K562 (cell line): ENCODE measurements around the gene NOTCH1. TPM values are rescaled to one million over a fixed set of nuclear protein-coding genes. Genes with fewer than 3 reads are reported as not detected.
"Not testable (repeated sequence)": the region's sequence is repeated elsewhere in the genome, so short reads cannot be mapped to it uniquely, and the experiment has no call there.

Experiments
- ATAC-seq: fragments of 200-7000 bp; cut with Tn5 transposase; 3 replicates; pipeline ENCODE4 v1.9.1; 2020; ENCODE audit warnings: moderate library complexity
- BruUV-seq: library from RNA; stranded (reverse); fragments of 400-500 nt; replicated peaks from 2 replicates; lab custom pipeline; 2021; lab: Mats Ljungman, UMichigan
- CTCF ChIA-PET: fragments of 300-600 bp; formaldehyde crosslinking; extraction: SDS; loops from one replicate; lab custom pipeline; 2021; ENCODE audit warnings: low intra/inter-chr PET ratio; lab: Yijun Ruan, JAX
- POLR2A ChIA-PET: fragments of 300-600, 350-650 bp; sonication (Branson Sonifier 250); formaldehyde crosslinking; extraction: SDS; loops from one replicate; lab custom pipeline; 2021; ENCODE audit warnings: antibody characterized with exemption, inconsistent platforms; lab: Yijun Ruan, JAX
- DNase-seq, 4 experiments: peaks; one replicate each; pipeline versions ENCODE4 v3.0.0 to v3.0.0-alpha.2; 2011 to 2018; ENCODE audit warnings: low spot score in 3 of 4, mixed read lengths in 3 of 4; ENCODE audit errors: extremely low read depth in 1 of 4
- FAIRE-seq: peaks from 2 replicates; lab custom pipeline; 2011; peaks lifted over from hg19 to GRCh38; lab: Jason Lieb, UNC
- H2AFZ ChIP-seq: 2 replicates; pipeline ENCODE4 v1.6.0; 2011; ENCODE audit warnings: low read depth, low read length, control low read depth, inconsistent platforms
- H3K27ac ChIP-seq: fragments of 200-600 bp; 3 replicates; pipeline ENCODE4 v1.8.0; 2011; ENCODE audit warnings: low read depth, mild to moderate bottlenecking, control low read depth, inconsistent platforms, low read length, moderate library complexity, mixed read lengths; ENCODE audit errors: extremely low read depth
- H3K27me3 ChIP-seq, 2 experiments: fragments of 300-600 bp in 1 of 2; 2 replicates in 1 of 2; 3 replicates in 1 of 2; pipeline versions ENCODE4 v1.6.0 to v1.8.0; 2011; ENCODE audit warnings: inconsistent platforms in 2 of 2, low read length in 2 of 2, mild to moderate bottlenecking in 1 of 2, mixed read lengths in 1 of 2, moderate library complexity in 1 of 2; ENCODE audit not compliant: control insufficient read depth in 2 of 2, insufficient read depth in 2 of 2
- H3K36me3 ChIP-seq: fragments of 300-600 bp; 3 replicates; pipeline ENCODE4 v1.8.0; 2011; ENCODE audit warnings: mild to moderate bottlenecking, low read length, inconsistent platforms; ENCODE audit not compliant: control insufficient read depth, insufficient read depth
- H3K4me1 ChIP-seq, 2 experiments: fragments of 200-600 bp in 1 of 2; replicated peaks in 1 of 2; 2 replicates in 1 of 2; 3 replicates in 1 of 2; pipeline versions ENCODE4 v1.5.1 to v1.8.0; 2011; ENCODE audit warnings: inconsistent platforms in 2 of 2, low read length in 2 of 2, mild to moderate bottlenecking in 1 of 2, mixed read lengths in 1 of 2, moderate library complexity in 1 of 2; ENCODE audit not compliant: control insufficient read depth in 2 of 2, insufficient read depth in 2 of 2
- H3K4me2 ChIP-seq: 2 replicates; pipeline ENCODE4 v1.6.1; 2011; ENCODE audit warnings: low read length, control low read depth, inconsistent platforms, mixed read lengths; ENCODE audit not compliant: insufficient read depth
- H3K4me3 ChIP-seq: fragments of 200-600 bp; sonication (generic), shearing (Covaris generic); 2 replicates; pipeline ENCODE4 v1.5.1; 2016; ENCODE audit warnings: control low read depth, inconsistent platforms
- H3K79me2 ChIP-seq: fragments of 200-600 bp; 3 replicates; pipeline ENCODE4 v1.8.0; 2011; ENCODE audit warnings: low read length, inconsistent platforms; ENCODE audit not compliant: control insufficient read depth, insufficient read depth
- H3K9ac ChIP-seq, 2 experiments: 2 replicates each; pipeline versions ENCODE4 v1.6.0 to v1.6.1; 2011; ENCODE audit warnings: low read depth in 2 of 2, low read length in 2 of 2, control low read depth in 1 of 2, inconsistent platforms in 1 of 2, mild to moderate bottlenecking in 1 of 2, mixed read lengths in 1 of 2; ENCODE audit not compliant: insufficient read depth in 1 of 2
- H3K9me1 ChIP-seq: one replicate; pipeline ENCODE4 v1.6.0; 2011; ENCODE audit warnings: inconsistent platforms, mild to moderate bottlenecking, low read length, moderate library complexity; ENCODE audit not compliant: control insufficient read depth, insufficient read depth
- H3K9me3 ChIP-seq: replicated peaks from 2 replicates; pipeline ENCODE4 v1.5.1; 2011; ENCODE audit warnings: low read depth, low read length, inconsistent platforms; ENCODE audit not compliant: control insufficient read depth, insufficient read depth
- H4K20me1 ChIP-seq: replicated peaks from 2 replicates; pipeline ENCODE4 v1.6.1; 2011; ENCODE audit warnings: low read length, inconsistent platforms, mixed read lengths; ENCODE audit not compliant: control insufficient read depth, insufficient read depth
- DNMT1 ChIP-seq: fragments of 450-650 bp; IDR thresholded peaks from 2 replicates; pipeline ENCODE4 v1.6.1; 2016; ENCODE audit warnings: antibody characterized with exemption, mild to moderate bottlenecking
- TRIM24 ChIP-seq, 2 experiments: fragments of 450-650 bp; IDR thresholded peaks; 2 replicates each; pipeline ENCODE4 v1.6.1; 2016
- TRIM28 ChIP-seq: fragments of 450-650 bp; IDR thresholded peaks from 2 replicates; pipeline ENCODE4 v1.6.1; 2017
- ZFP36 ChIP-seq: fragments of 150-350 bp; IDR thresholded peaks from 2 replicates; pipeline ENCODE4 v1.6.1; 2018; ENCODE audit warnings: low read length, low read depth; ENCODE audit not compliant: partially characterized antibody
- WGBS: fragments of 100-300 bp; shearing (Covaris generic); methylation state at CpG from one replicate; pipeline ENCODE4 v1.1.6; 2016; ENCODE audit warnings: low coverage, mixed read lengths; ENCODE audit not compliant: insufficient coverage; ENCODE audit errors: missing lambda C conversion rate; 5-methylcytosine and 5-hydroxymethylcytosine counted together
- in situ Hi-C: fragments of 300-500 bp; cut with MboI; formaldehyde crosslinking; loops from 4 replicates; pipeline ENCODE4 v1.15.0; 2018; ENCODE audit warnings: inconsistent platforms, mixed read lengths
- intact Hi-C: fragments of 100-400 bp; cut with micrococcal nuclease; formaldehyde crosslinking; loops from 2 replicates; pipeline ENCODE4 v1.14.2; 2022
- polyA plus RNA-seq, 8 experiments: library from polyadenylated mRNA; depleted of rRNA in 4 of 8; stranded (reverse) in 5 of 8; unstranded in 3 of 8; fragments of >200 nt; fragmentation: Nextera tagmentation in 2 of 8; fragmentation: Illumina TruSeq in 1 of 8; extraction: Ambion mirVana in 2 of 8; extraction: Trizol in 1 of 8; gene quantifications; 2 replicates each; pipeline versions ENCODE4 v1.2.1 to v1.2.3, GENCODE V29; 2011 to 2014; ENCODE audit warnings: inconsistent platforms in 1 of 8, missing spikeins in 1 of 8
- total RNA-seq, 7 experiments: library from RNA; depleted of rRNA in 6 of 7; stranded (reverse); fragments of >200 nt in 6 of 7; fragmentation: Illumina TruSeq in 2 of 7; extraction: Trizol in 2 of 7; gene quantifications; 2 replicates each; pipeline versions ENCODE4 v1.2.1 to v1.2.3, GENCODE V29; 2011 to 2021; ENCODE audit warnings: low replicate concordance in 1 of 7
- TF ChIP-seq, protein P1 (sequence below): sonication (generic); formaldehyde crosslinking; IDR thresholded peaks from 2 replicates; pipeline ENCODE4 v1.8.0; 2022; ENCODE audit warnings: mild to moderate bottlenecking, missing genetic modification reagents
- TF ChIP-seq, protein P2 (sequence below): sonication (generic); formaldehyde crosslinking; IDR thresholded peaks from 2 replicates; pipeline ENCODE4 v1.8.0; 2022; ENCODE audit warnings: mild to moderate bottlenecking, missing genetic modification reagents
- TF ChIP-seq, protein P3 (sequence below): fragments of 450-650 bp; IDR thresholded peaks from 2 replicates; pipeline ENCODE4 v1.6.1; 2018; ENCODE audit warnings: mild to moderate bottlenecking, low read depth; ENCODE audit not compliant: partially characterized antibody
- TF ChIP-seq, protein P4 (sequence below): fragments of 150-350 bp; IDR thresholded peaks from 2 replicates; pipeline ENCODE4 v1.6.1; 2014; ENCODE audit warnings: low read depth, mild to moderate bottlenecking, low read length, borderline replicate concordance

Gene NOTCH1
- total and polyA plus RNA-seq, 9 of the 15 experiments (the other 6 are each of a cell fraction or from before 2014, with no cell fraction given) = 0.03 to 31.4 (median 2.3) TPM

DNA sequence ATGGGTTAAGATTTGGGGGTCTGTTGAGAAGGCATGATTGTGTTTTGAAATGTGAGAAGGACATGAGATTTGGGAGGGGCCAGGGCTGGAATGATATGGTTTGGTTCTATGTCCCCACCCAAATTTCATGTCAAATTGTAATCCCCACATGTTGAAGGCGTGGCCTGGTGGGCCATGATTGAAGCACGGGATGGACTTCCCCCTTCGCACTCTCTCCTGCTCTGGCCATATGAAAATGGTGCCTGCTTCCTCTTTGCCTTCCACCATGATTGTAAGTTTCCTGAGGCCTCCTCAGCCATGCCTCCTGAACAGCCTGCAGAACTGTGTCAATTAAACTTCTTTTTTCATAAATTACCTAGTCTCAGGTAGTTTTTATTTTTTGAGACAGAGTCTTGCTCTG, 14.7 kb upstream of the NOTCH1 start:
- Histone ChIP-seq H3K27me3 (peaks cover 0 to 32% of the 10 kb centered on the region in 2 experiments; a peak in 3 of 5 replicates), H3K9me1 (no peaks in the 10 kb centered on the region), H3K4me2 (no peak overlapping the region), H3K27ac (no peak overlapping the region), H4K20me1 (0 out of 2 replicates have a peak, but pooled peaks cover 3% of the 10 kb centered on the region), H3K79me2 (no peaks in the 10 kb centered on the region), H3K9ac (no peak overlapping the region), H3K4me3 (no peak overlapping the region), H3K4me1 (peaks cover 0 to 38% of the 10 kb centered on the region in 2 experiments; a peak in 4 of 5 replicates), H3K9me3 (peaks cover 5% of the 10 kb centered on the region), H3K36me3 (no peaks in the 10 kb centered on the region), H2AFZ (no peak overlapping the region)
- POLR2A ChIA-PET = no interaction called here
- FAIRE-seq = no peak
- ATAC-seq = no peak
- TF ChIP-seq, protein P1, sequence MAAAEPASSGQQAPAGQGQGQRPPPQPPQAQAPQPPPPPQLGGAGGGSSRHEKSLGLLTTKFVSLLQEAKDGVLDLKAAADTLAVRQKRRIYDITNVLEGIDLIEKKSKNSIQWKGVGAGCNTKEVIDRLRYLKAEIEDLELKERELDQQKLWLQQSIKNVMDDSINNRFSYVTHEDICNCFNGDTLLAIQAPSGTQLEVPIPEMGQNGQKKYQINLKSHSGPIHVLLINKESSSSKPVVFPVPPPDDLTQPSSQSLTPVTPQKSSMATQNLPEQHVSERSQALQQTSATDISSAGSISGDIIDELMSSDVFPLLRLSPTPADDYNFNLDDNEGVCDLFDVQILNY = no peak
- TF ChIP-seq, protein P2, sequence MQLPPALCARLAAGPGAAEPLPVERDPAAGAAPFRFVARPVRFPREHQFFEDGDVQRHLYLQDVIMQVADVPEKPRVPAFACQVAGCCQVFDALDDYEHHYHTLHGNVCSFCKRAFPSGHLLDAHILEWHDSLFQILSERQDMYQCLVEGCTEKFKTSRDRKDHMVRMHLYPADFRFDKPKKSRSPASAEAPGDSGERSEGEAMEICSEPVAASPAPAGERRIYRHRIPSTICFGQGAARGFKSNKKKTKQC (CRISPR knock-in tag) = no peak
- TF ChIP-seq DNMT1 = no peak
- intact Hi-C loops (no loop called here), in situ Hi-C loops (no loop called here)
- BruUV-seq = no TSS peak
- 7% methylated on average over 3 of the region's 3 CpGs for WGBS
- DNase-seq = no peak
- CTCF ChIA-PET = no interaction called here

- H3K4me3 ChIP-seq, H3K4me2 ChIP-seq, H3K27ac ChIP-seq, DNase-seq, H3K36me3 ChIP-seq, FAIRE-seq, CTCF ChIA-PET, ATAC-seq, BruUV-seq, H3K9ac ChIP-seq, intact Hi-C loops, H3K9me1 ChIP-seq, in situ Hi-C loops, H3K9me3 ChIP-seq, H2AFZ ChIP-seq, H4K20me1 ChIP-seq, H3K79me2 ChIP-seq, POLR2A ChIA-PET: not testable (repeated sequence)
- WGBS = 54% methylated on average over 2 of the region's 2 CpGs
- Histone ChIP-seq H3K4me1 (peaks cover 0 to 30% of the 10 kb centered on the region in 2 experiments; a peak in 3 of 5 replicates), H3K27me3 (peaks cover 0 to 23% of the 10 kb centered on the region in 2 experiments; a peak in 2 of 5 replicates)
- TF ChIP-seq, protein P3, sequence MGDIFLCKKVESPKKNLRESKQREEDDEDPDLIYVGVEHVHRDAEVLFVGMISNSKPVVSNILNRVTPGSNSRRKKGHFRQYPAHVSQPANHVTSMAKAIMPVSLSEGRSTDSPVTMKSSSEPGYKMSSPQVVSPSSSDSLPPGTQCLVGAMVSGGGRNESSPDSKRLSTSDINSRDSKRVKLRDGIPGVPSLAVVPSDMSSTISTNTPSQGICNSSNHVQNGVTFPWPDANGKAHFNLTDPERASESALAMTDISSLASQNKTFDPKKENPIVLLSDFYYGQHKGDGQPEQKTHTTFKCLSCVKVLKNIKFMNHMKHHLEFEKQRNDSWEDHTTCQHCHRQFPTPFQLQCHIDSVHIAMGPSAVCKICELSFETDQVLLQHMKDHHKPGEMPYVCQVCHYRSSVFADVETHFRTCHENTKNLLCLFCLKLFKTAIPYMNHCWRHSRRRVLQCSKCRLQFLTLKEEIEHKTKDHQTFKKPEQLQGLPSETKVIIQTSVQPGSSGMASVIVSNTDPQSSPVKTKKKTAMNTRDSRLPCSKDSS = peak; percentile 53
- TF ChIP-seq TRIM28 = peak; percentile 92
- TF ChIP-seq, protein P4, sequence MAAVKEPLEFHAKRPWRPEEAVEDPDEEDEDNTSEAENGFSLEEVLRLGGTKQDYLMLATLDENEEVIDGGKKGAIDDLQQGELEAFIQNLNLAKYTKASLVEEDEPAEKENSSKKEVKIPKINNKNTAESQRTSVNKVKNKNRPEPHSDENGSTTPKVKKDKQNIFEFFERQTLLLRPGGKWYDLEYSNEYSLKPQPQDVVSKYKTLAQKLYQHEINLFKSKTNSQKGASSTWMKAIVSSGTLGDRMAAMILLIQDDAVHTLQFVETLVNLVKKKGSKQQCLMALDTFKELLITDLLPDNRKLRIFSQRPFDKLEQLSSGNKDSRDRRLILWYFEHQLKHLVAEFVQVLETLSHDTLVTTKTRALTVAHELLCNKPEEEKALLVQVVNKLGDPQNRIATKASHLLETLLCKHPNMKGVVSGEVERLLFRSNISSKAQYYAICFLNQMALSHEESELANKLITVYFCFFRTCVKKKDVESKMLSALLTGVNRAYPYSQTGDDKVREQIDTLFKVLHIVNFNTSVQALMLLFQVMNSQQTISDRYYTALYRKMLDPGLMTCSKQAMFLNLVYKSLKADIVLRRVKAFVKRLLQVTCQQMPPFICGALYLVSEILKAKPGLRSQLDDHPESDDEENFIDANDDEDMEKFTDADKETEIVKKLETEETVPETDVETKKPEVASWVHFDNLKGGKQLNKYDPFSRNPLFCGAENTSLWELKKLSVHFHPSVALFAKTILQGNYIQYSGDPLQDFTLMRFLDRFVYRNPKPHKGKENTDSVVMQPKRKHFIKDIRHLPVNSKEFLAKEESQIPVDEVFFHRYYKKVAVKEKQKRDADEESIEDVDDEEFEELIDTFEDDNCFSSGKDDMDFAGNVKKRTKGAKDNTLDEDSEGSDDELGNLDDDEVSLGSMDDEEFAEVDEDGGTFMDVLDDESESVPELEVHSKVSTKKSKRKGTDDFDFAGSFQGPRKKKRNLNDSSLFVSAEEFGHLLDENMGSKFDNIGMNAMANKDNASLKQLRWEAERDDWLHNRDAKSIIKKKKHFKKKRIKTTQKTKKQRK = peak; percentile 65; the same call in 1 of the 2 replicates
- peak in 1 of 2 experiments; percentile 39; a peak in 1 of 4 replicates for TF ChIP-seq TRIM24 (IDR thresholded peaks at IDR 0.05)
- TF ChIP-seq ZFP36 = peak; percentile 87
These were observed 13.5 kb upstream of the NOTCH1 start for GRCh38 chr9:136559371-136559770.
